Progenitor cell of endocrine pancreas (in vitro differentiated cells): ENCODE data around the gene SLX4. TPM values are rescaled to one million over a fixed set of nuclear protein-coding genes. Genes with fewer than 3 reads are reported as not detected.

ENCODE experiments used
- DNase-seq: peaks from one replicate; pipeline ENCODE4 v3.0.0; 2021; ENCODE audit warnings: low spot score; ENCODE audit not compliant: unreplicated experiment
- H3K27ac Mint-ChIP-seq: 2 replicates; pipeline ENCODE4 v1.8.0; 2021; ENCODE audit warnings: mild to moderate bottlenecking, moderate library complexity, mixed read lengths
- H3K27me3 Mint-ChIP-seq: 2 replicates; pipeline ENCODE4 v1.8.0; 2021; ENCODE audit warnings: mixed read lengths
- H3K36me3 Mint-ChIP-seq: 2 replicates; pipeline ENCODE4 v1.8.0; 2022; ENCODE audit warnings: mixed read lengths; ENCODE audit not compliant: insufficient read depth
- H3K4me1 Mint-ChIP-seq: 2 replicates; pipeline ENCODE4 v1.8.0; 2021; ENCODE audit warnings: low read depth, mixed read lengths
- H3K4me3 Mint-ChIP-seq: 2 replicates; pipeline ENCODE4 v1.8.0; 2021; ENCODE audit warnings: low read depth, mild to moderate bottlenecking, moderate library complexity, mixed read lengths
- H3K9me3 Mint-ChIP-seq: 2 replicates; pipeline ENCODE4 v1.8.0; 2021; ENCODE audit warnings: low read depth, mixed read lengths
- total RNA-seq: library from RNA; stranded (reverse); gene quantifications from 2 replicates; pipeline ENCODE4 v1.2.1, GENCODE V29; 2021
- TF ChIP-seq, protein P1 (sequence below): fragments of 200-600 bp; sonication (generic); IDR thresholded peaks from one replicate; pipeline ENCODE4 v1.5.0; 2021; ENCODE audit warnings: antibody characterized with exemption, mild to moderate bottlenecking; ENCODE audit not compliant: unreplicated experiment

SLX4 gene
- total RNA-seq, 1 donor from 2014 or later: 14.0 TPM

DNA sequence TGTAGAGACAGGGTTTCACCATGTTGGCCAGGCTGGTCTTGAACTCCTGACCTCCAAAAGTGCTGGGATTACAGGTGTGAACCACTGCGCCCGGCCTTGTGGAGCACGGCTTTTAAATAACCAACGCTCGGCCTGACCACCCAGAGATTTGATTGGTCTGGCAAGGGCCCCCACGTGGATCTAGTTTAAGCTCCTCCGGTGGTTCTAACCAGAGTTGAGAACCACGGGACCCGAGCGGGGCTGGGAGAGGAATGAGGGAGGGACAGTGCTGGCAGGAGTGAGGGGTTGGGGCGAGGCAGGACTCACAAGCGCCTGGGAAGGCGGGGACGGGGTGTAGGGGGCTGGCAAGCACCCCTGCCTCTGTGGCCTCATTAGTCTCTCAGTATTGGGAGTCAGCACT, 37.2 kb downstream of the SLX4 start:
- no peak for DNase-seq
- no peaks in the 10 kb centered on the region for H3K27me3 Mint-ChIP-seq
- no peak overlapping the region for H3K27ac Mint-ChIP-seq
- H3K9me3 Mint-ChIP-seq: peaks cover 6% of the 10 kb centered on the region
- TF ChIP-seq, protein P1, sequence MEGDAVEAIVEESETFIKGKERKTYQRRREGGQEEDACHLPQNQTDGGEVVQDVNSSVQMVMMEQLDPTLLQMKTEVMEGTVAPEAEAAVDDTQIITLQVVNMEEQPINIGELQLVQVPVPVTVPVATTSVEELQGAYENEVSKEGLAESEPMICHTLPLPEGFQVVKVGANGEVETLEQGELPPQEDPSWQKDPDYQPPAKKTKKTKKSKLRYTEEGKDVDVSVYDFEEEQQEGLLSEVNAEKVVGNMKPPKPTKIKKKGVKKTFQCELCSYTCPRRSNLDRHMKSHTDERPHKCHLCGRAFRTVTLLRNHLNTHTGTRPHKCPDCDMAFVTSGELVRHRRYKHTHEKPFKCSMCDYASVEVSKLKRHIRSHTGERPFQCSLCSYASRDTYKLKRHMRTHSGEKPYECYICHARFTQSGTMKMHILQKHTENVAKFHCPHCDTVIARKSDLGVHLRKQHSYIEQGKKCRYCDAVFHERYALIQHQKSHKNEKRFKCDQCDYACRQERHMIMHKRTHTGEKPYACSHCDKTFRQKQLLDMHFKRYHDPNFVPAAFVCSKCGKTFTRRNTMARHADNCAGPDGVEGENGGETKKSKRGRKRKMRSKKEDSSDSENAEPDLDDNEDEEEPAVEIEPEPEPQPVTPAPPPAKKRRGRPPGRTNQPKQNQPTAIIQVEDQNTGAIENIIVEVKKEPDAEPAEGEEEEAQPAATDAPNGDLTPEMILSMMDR: no peak
- H3K4me3 Mint-ChIP-seq: no peak overlapping the region
- peaks cover 6% of the 10 kb centered on the region for H3K36me3 Mint-ChIP-seq
- no peaks in the 10 kb centered on the region for H3K4me1 Mint-ChIP-seq

DNA sequence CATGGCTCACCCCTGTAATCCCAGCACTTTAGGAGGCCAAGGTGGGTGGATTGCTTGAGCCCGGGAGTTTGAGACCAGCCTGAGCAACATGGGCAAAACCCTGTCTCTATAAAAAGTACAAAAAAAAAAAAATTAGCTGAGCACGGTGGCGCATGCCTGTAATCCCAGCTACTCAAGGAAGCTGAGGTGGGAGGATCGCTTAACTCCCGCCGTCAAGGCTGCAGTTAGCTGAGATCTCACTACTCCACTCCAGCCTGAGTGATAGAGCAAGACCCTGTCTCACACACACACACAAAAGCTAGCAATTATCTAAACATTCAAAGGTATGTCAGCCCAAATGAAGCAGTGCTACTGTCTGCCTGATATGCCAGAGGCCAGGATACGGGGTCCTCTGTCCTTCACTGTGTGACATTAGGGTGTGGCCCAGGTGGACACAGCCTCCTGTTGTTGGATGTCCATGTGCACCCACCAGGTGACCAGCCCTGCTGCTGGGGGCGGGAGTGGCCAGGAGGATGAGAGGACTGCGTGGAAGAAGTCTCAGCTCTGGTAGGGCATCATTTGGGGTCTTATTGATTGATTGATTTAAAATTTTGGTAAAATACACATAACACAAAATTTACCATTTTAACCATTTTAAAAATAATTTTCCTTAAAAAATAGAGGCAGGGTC, 38.1 kb downstream of the SLX4 start:
- Mint-ChIP-seq H3K27ac (no peak overlapping the region), H3K4me1 (no peaks in the 10 kb centered on the region), H3K36me3 (peaks cover 6% of the 10 kb centered on the region), H3K4me3 (no peak overlapping the region), H3K27me3 (no peaks in the 10 kb centered on the region), H3K9me3 (peaks cover 6% of the 10 kb centered on the region)
- TF ChIP-seq, protein P1: no peak
- no peak for DNase-seq

GRCh38 chr16:3570420-3571062, 40.9 kb downstream of the SLX4 start:
- TF ChIP-seq, protein P1: no peak
- Mint-ChIP-seq H3K4me3 (no peak overlapping the region), H3K27ac (no peak overlapping the region), H3K27me3 (no peaks in the 10 kb centered on the region), H3K9me3 (peaks cover 6% of the 10 kb centered on the region), H3K36me3 (peaks cover 6% of the 10 kb centered on the region), H3K4me1 (no peaks in the 10 kb centered on the region)
- DNase-seq: no peak

DNA sequence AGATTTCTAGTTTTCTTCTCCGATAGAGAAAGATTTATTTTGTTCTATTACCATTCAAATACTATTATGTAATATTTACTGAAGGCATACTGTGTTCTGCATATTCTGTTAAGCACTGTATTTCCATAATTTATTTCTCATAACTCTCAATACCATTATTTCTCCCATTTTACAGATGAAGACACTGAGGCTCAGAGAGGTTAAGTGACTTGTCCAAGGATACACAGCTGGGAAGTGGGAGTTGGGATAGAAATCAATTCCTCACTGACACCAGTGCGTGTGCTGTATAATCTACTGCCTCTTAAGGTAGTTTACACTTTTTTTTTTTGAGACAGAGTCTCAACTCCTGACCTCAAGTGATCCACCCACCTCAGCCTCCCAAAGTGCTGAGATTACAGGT, 41.6 kb downstream of the SLX4 start:
- H3K4me1 Mint-ChIP-seq: no peaks in the 10 kb centered on the region
- H3K9me3 Mint-ChIP-seq: peaks cover 6% of the 10 kb centered on the region
- H3K4me3 Mint-ChIP-seq: no peak overlapping the region
- TF ChIP-seq, protein P1: no peak
- H3K36me3 Mint-ChIP-seq: peaks cover 6% of the 10 kb centered on the region
- no peak overlapping the region for H3K27ac Mint-ChIP-seq
- DNase-seq: no peak
- H3K27me3 Mint-ChIP-seq: no peaks in the 10 kb centered on the region

- Mint-ChIP-seq H3K4me3 (no peak overlapping the region), H3K27ac (no peak overlapping the region), H3K9me3 (peaks cover 6% of the 10 kb centered on the region), H3K27me3 (no peaks in the 10 kb centered on the region), H3K4me1 (no peaks in the 10 kb centered on the region), H3K36me3 (peaks cover 6% of the 10 kb centered on the region)
- TF ChIP-seq, protein P1: no peak
- no peak for DNase-seq
Observed at GRCh38 chr16:3566990-3567389, 44.4 kb downstream of the SLX4 start.
